HG03045 (cell line): ENCODE data around the gene PRR36.
"Not testable (repeated sequence)": the region's sequence is repeated elsewhere in the genome, so short reads cannot be mapped to it uniquely, and the experiment has no call there.

ENCODE experiments used
- ATAC-seq: cut with Tn5 transposase; IDR thresholded peaks from one replicate; pipeline ENCODE4 v1.9.1; 2021; ENCODE audit warnings: mild to moderate bottlenecking, moderate library complexity; ENCODE audit not compliant: unreplicated experiment

PRR36 gene

GRCh38 chr19:7874076-7874896 lies at the start of gene PRR36:
Gene PRR36 (minus strand): TSS chr19:7874390. CDS start chr19:7873689, 701 bp downstream.
- no peak for ATAC-seq

GRCh38 chr19:7923295-7924191 lies 49.4 kb upstream of the PRR36 start:
- no peak for ATAC-seq

- no peak for ATAC-seq
Measured at GRCh38 chr19:7922836-7923195, 48.6 kb upstream of the PRR36 start.

GRCh38 chr19:7921967-7922835 lies 48.0 kb upstream of the PRR36 start:
- ATAC-seq = no peak

GRCh38 chr19:7921302-7921966 lies 47.2 kb upstream of the PRR36 start:
- no peak for ATAC-seq

- peak; percentile 35 for ATAC-seq
Measured at GRCh38 chr19:7920519-7921301, 46.5 kb upstream of the PRR36 start.

GRCh38 chr19:7919610-7920518 lies 45.7 kb upstream of the PRR36 start, which contains the start of gene SNAPC2:
Gene SNAPC2 (plus strand): TSS chr19:7920338. CDS start chr19:7920367, 29 bp downstream.
- peak; percentile 48 for ATAC-seq

GRCh38 chr19:7918615-7919421 lies 44.6 kb upstream of the PRR36 start:
- ATAC-seq = no peak

GRCh38 chr19:7918062-7918614 lies 43.9 kb upstream of the PRR36 start:
- not testable (repeated sequence) for ATAC-seq

- ATAC-seq = no peak
Measured at GRCh38 chr19:7917267-7918061, 43.3 kb upstream of the PRR36 start.

- ATAC-seq = no peak
Measured at GRCh38 chr19:7916955-7917266, 42.7 kb upstream of the PRR36 start.

- no peak for ATAC-seq
Measured at GRCh38 chr19:7916103-7916954, 42.1 kb upstream of the PRR36 start.

GRCh38 chr19:7915250-7916102 lies 41.3 kb upstream of the PRR36 start:
- ATAC-seq = no peak

- no peak for ATAC-seq
Measured at GRCh38 chr19:7914598-7915045, 40.4 kb upstream of the PRR36 start, which contains the start of gene TGFBR3L. Gene TGFBR3L (plus strand): TSS chr19:7914830.

- ATAC-seq = no peak
Measured at GRCh38 chr19:7914099-7914498, 39.9 kb upstream of the PRR36 start.
